HFFc6 (cell line): ENCODE measurements around the gene EPS8L2. TPM values are rescaled to one million over a fixed set of nuclear protein-coding genes. Genes with fewer than 3 reads are reported as not detected.

Experiments
- DNase-seq: peaks from one replicate; pipeline ENCODE4 v3.0.0-alpha.2; 2018
- H3K27ac Mint-ChIP-seq: 2 replicates; pipeline ENCODE4 v1.8.0; 2020; ENCODE audit warnings: mild to moderate bottlenecking, mixed read lengths
- H3K27me3 Mint-ChIP-seq: 2 replicates; pipeline ENCODE4 v1.8.0; 2021; ENCODE audit warnings: mild to moderate bottlenecking, moderate library complexity, mixed read lengths; ENCODE audit not compliant: insufficient read depth
- H3K36me3 Mint-ChIP-seq: 2 replicates; pipeline ENCODE4 v1.8.0; 2021; ENCODE audit warnings: low read depth, mixed read lengths
- H3K4me1 Mint-ChIP-seq: 2 replicates; pipeline ENCODE4 v1.8.0; 2020; ENCODE audit warnings: low read depth, mixed read lengths
- H3K4me3 Mint-ChIP-seq: 2 replicates; pipeline ENCODE4 v1.8.0; 2020; ENCODE audit warnings: mild to moderate bottlenecking, moderate library complexity, mixed read lengths
- H3K9me3 Mint-ChIP-seq: 2 replicates; pipeline ENCODE4 v1.8.0; 2020; ENCODE audit warnings: mild to moderate bottlenecking, mixed read lengths
- CTCF ChIP-seq: fragments of 200-600 bp; sonication (generic); IDR thresholded peaks from 2 replicates; pipeline ENCODE4 v1.5.0; 2021; ENCODE audit warnings: antibody characterized with exemption, mild to moderate bottlenecking
- total RNA-seq, 6 experiments: library from RNA; stranded (reverse); fragmentation: NEBNext Ultra II Directional; extraction: Animal tissue kit (Norgen Biotek cat#: 25700); gene quantifications; 2 replicates in 1 of 6; 3 replicates in 5 of 6; pipeline ENCODE4 v1.2.3, GENCODE V29; 2021

The EPS8L2 gene
- total RNA-seq, 6 experiments from 2014 or later: 55.5 to 70.1 (median 65.1) TPM

GRCh38 chr11:742571-743201 is 36.7 kb downstream of the EPS8L2 start:
- Mint-ChIP-seq H3K9me3 (no peaks in the 10 kb centered on the region), H3K36me3 (no peaks in the 10 kb centered on the region), H3K4me3 (no peak overlapping the region), H3K4me1 (peaks cover 10% of the 10 kb centered on the region; the same call in 1 of the 2 replicates), H3K27ac (no peak overlapping the region), H3K27me3 (peaks cover 1% of the 10 kb centered on the region)
- DNase-seq: no peak
- no peak for TF ChIP-seq CTCF

- peaks cover 7% of the 10 kb centered on the region; the same call in 1 of the 2 replicates for H3K36me3 Mint-ChIP-seq
- no peak for TF ChIP-seq CTCF
- H3K27ac Mint-ChIP-seq: no peak overlapping the region
- peaks cover 3% of the 10 kb centered on the region for H3K27me3 Mint-ChIP-seq
- DNase-seq: no peak
- H3K4me3 Mint-ChIP-seq: no peak overlapping the region
- H3K9me3 Mint-ChIP-seq: no peaks in the 10 kb centered on the region
- H3K4me1 Mint-ChIP-seq: peaks cover 29% of the 10 kb centered on the region
Measured at GRCh38 chr11:745428-745827, 39.4 kb downstream of the EPS8L2 start.

- peak overlapping the region; percentile 89 for H3K4me3 Mint-ChIP-seq
Measured at GRCh38 chr11:746289-747157, 40.5 kb downstream of the EPS8L2 start.

GRCh38 chr11:747158-748006 is 41.4 kb downstream of the EPS8L2 start, which contains the start of gene TALDO1:
Gene TALDO1 (plus strand): TSS chr11:747464. CDS start chr11:747482, 18 bp downstream.
- peaks cover 3% of the 10 kb centered on the region for H3K27me3 Mint-ChIP-seq
- peaks cover 20% of the 10 kb centered on the region for H3K4me1 Mint-ChIP-seq
- no peaks in the 10 kb centered on the region for H3K9me3 Mint-ChIP-seq
- H3K36me3 Mint-ChIP-seq: peaks cover 9% of the 10 kb centered on the region; the same call in 1 of the 2 replicates
- H3K4me3 Mint-ChIP-seq: peak within 1 kb of the TSS; percentile 93
- DNase-seq: peak; percentile 78
- TF ChIP-seq CTCF: peak; percentile 27; the same call in 1 of the 2 replicates
- H3K27ac Mint-ChIP-seq: peak within 1 kb of the TSS; percentile 96

More at GRCh38 chr11:746289-747157, 40.5 kb downstream of the EPS8L2 start:
- peaks cover 3% of the 10 kb centered on the region for H3K27me3 Mint-ChIP-seq
- no peak for DNase-seq
- H3K9me3 Mint-ChIP-seq: no peaks in the 10 kb centered on the region
- H3K36me3 Mint-ChIP-seq: peaks cover 7% of the 10 kb centered on the region; the same call in 1 of the 2 replicates
- peak overlapping the region; percentile 59; the same call in 1 of the 2 replicates for H3K27ac Mint-ChIP-seq
- no peak for TF ChIP-seq CTCF
- H3K4me1 Mint-ChIP-seq: peaks cover 29% of the 10 kb centered on the region

GRCh38 chr11:748007-748359 is 42.0 kb downstream of the EPS8L2 start:
- Mint-ChIP-seq H3K27ac (peak overlapping the region; percentile 96), H3K4me3 (peak overlapping the region; percentile 93), H3K4me1 (peaks cover 19% of the 10 kb centered on the region), H3K9me3 (no peaks in the 10 kb centered on the region), H3K27me3 (peaks cover 3% of the 10 kb centered on the region), H3K36me3 (peaks cover 11% of the 10 kb centered on the region; the same call in 1 of the 2 replicates)
- DNase-seq: no peak
- no peak for TF ChIP-seq CTCF
